ENCODE data around the gene GPI. TPM values are rescaled to one million over a fixed set of nuclear protein-coding genes. Genes with fewer than 3 reads are reported as not detected.

The GPI gene
- 244 and 253 TPM in 2 replicates for total RNA-seq

GRCh38 chr19:34364830-34365462, at the start of gene GPI:
GPI (plus strand) TSS chr19:34365196; CDS start chr19:34365267, 71 bp downstream.

GRCh38 chr19:34404109-34404909, 39.3 kb downstream of the GPI start, which contains the start of gene PDCD2L:
PDCD2L (plus strand) TSS chr19:34404399; CDS start chr19:34404431, 32 bp downstream.

Other genes with a start within 250 kb of the GPI start
- gene LSM14A, start 192.7 kb upstream of the GPI start, total RNA-seq, result 52.9 and 58.9 TPM in 2 replicates
- gene GARRE1, start 110.6 kb upstream of the GPI start, total RNA-seq, result 8.7 and 10.1 TPM in 2 replicates
- gene PDCD2L, start 39.2 kb downstream of the GPI start, total RNA-seq, result 9.8 and 12.7 TPM in 2 replicates
- 126 and 154 TPM in 2 replicates for gene UBA2, start 63.2 kb downstream of the GPI start, total RNA-seq
- 13.2 and 65.0 TPM in 2 replicates for gene WTIP, start 116.6 kb downstream of the GPI start, total RNA-seq

Measured in smooth muscle cell of trachea (primary cell).